CD4-positive, alpha-beta T cell (primary cell): Measurements from ENCODE around the gene SPTBN1. TPM values are rescaled to one million over a fixed set of nuclear protein-coding genes. Genes with fewer than 3 reads are reported as not detected.

Experiments
- ATAC-seq: fragments of 200-7000 bp; cut with Tn5 transposase; one replicate; pipeline ENCODE4 v1.10.0; 2022; ENCODE audit warnings: mild to moderate bottlenecking; ENCODE audit not compliant: poor library complexity
- CTCF ChIA-PET: fragments of 350-600 bp; sonication (Branson Sonifier 250); formaldehyde crosslinking; loops from one replicate; lab custom pipeline; 2021; ENCODE audit warnings: antibody characterized with exemption, inconsistent platforms; lab: Charles Lee
- POLR2A ChIA-PET: fragments of 350-600 bp; sonication (Branson Sonifier 250); formaldehyde crosslinking; loops from one replicate; lab custom pipeline; 2021; ENCODE audit warnings: antibody characterized with exemption, inconsistent platforms; lab: Charles Lee
- DNase-seq, 14 experiments: peaks; one replicate each; pipeline ENCODE4 v3.0.0-alpha.2; 2013 to 2020; ENCODE audit warnings: mixed read lengths in 2 of 14
- H3K27ac ChIP-seq, 2 donors: one replicate each; pipeline versions ENCODE4 v1.5.1 to v1.7.0; 2013; ENCODE audit warnings: low read length in 2 of 2, low read depth in 1 of 2, mild to moderate bottlenecking in 1 of 2
- H3K27me3 ChIP-seq, 2 experiments: 1 replicate in 1 of 2; 2 replicates in 1 of 2; pipeline versions ENCODE4 v1.6.1 to v1.7.0; 2013; ENCODE audit warnings: low read length in 2 of 2, control low read depth in 1 of 2, mild to moderate bottlenecking in 1 of 2, moderate library complexity in 1 of 2; ENCODE audit not compliant: insufficient read depth in 2 of 2, control insufficient read depth in 1 of 2
- H3K36me3 ChIP-seq: one replicate; pipeline ENCODE4 v1.6.1; 2013; ENCODE audit warnings: low read length, control low read depth; ENCODE audit not compliant: insufficient read depth
- H3K4me1 ChIP-seq: one replicate; pipeline ENCODE4 v1.6.1; 2013; ENCODE audit warnings: low read length, control low read depth; ENCODE audit not compliant: insufficient read depth
- H3K4me3 ChIP-seq: one replicate; pipeline ENCODE4 v1.5.1; 2013; ENCODE audit warnings: mild to moderate bottlenecking, low read length, moderate library complexity
- H3K9me3 ChIP-seq, 2 experiments: 1 replicate in 1 of 2; 2 replicates in 1 of 2; pipeline versions ENCODE4 v1.6.1 to v1.7.0; 2013; ENCODE audit warnings: low read length in 2 of 2, mild to moderate bottlenecking in 2 of 2, control low read depth in 1 of 2, moderate library complexity in 1 of 2; ENCODE audit not compliant: control insufficient read depth in 1 of 2, insufficient read depth in 1 of 2
- H3K27ac Mint-ChIP-seq: one replicate; pipeline ENCODE4 v1.8.0; 2020; ENCODE audit warnings: mixed read lengths
- H3K27me3 Mint-ChIP-seq: one replicate; pipeline ENCODE4 v1.8.0; 2021; ENCODE audit warnings: mixed read lengths
- H3K36me3 Mint-ChIP-seq: one replicate; pipeline ENCODE4 v1.8.0; 2021; ENCODE audit warnings: low read depth, mixed read lengths
- H3K4me1 Mint-ChIP-seq: one replicate; pipeline ENCODE4 v1.8.0; 2021; ENCODE audit warnings: low read depth, mixed read lengths
- H3K4me3 Mint-ChIP-seq: one replicate; pipeline ENCODE4 v1.8.0; 2020; ENCODE audit warnings: mild to moderate bottlenecking, mixed read lengths
- H3K9me3 Mint-ChIP-seq: one replicate; pipeline ENCODE4 v1.8.0; 2020; ENCODE audit warnings: mixed read lengths
- CTCF ChIP-seq: fragments of 200-600 bp; IDR thresholded peaks from one replicate; pipeline ENCODE4 v1.8.0; 2022; ENCODE audit warnings: antibody characterized with exemption, mild to moderate bottlenecking
- intact Hi-C, 2 experiments: fragments of 100-400 bp; cut with DNase I in 1 of 2; cut with micrococcal nuclease in 1 of 2; formaldehyde crosslinking; loops; one replicate each; pipeline versions ENCODE4 v1.15.1 to v1.9.0; 2023 to 2025; cut with DNase I, micrococcal nuclease
- total RNA-seq, 174 experiments: library from RNA in 2 of 174; stranded (reverse) in 2 of 174; gene quantifications; one replicate each; pipeline ENCODE4 v1.2.3 and lab custom pipeline; 2021 to 2026

Gene SPTBN1
- total RNA-seq, 2 experiments from 2014 or later: 156 to 166 TPM

GRCh38 chr2:54611830-54612545 is 155.9 kb downstream of the SPTBN1 start:
- CTCF ChIA-PET: no interaction called here

GRCh38 chr2:54613386-54613785 is 157.3 kb downstream of the SPTBN1 start:
- Mint-ChIP-seq H3K36me3 (peaks cover 67% of the 10 kb centered on the region), H3K27me3 (no peaks in the 10 kb centered on the region), H3K27ac (peak overlapping the region; percentile 7), H3K4me1 (peaks cover 67% of the 10 kb centered on the region), H3K4me3 (no peak overlapping the region), H3K9me3 (no peaks in the 10 kb centered on the region)
- H3K27me3 ChIP-seq: no peaks in the 10 kb centered on the region
- intact Hi-C loops: no loop called here
- H3K9me3 ChIP-seq: no peaks in the 10 kb centered on the region
- H3K27ac ChIP-seq: no peak overlapping the region
- no peak for TF ChIP-seq CTCF
- ChIA-PET CTCF (no interaction called here), POLR2A (interaction anchor here (2.1 kb wide), 1 partner anchor 53 kb away, joined by 5 read pairs; no protein-coding TSS in a partner anchor)
- DNase-seq (no peak), ATAC-seq (no peak)
- H3K4me1 ChIP-seq: peaks cover 9% of the 10 kb centered on the region
- peaks cover 62% of the 10 kb centered on the region for H3K36me3 ChIP-seq
- H3K4me3 ChIP-seq: no peak overlapping the region

More at GRCh38 chr2:54611830-54612545, 155.9 kb downstream of the SPTBN1 start:
- Mint-ChIP-seq H3K27me3 (no peaks in the 10 kb centered on the region), H3K4me1 (peaks cover 69% of the 10 kb centered on the region), H3K4me3 (no peak overlapping the region), H3K9me3 (no peaks in the 10 kb centered on the region), H3K27ac (peak overlapping the region; percentile 7), H3K36me3 (peaks cover 53% of the 10 kb centered on the region)
- Histone ChIP-seq H3K27me3 (no peaks in the 10 kb centered on the region), H3K36me3 (peaks cover 52% of the 10 kb centered on the region), H3K4me1 (peaks cover 13% of the 10 kb centered on the region), H3K9me3 (no peaks in the 10 kb centered on the region), H3K4me3 (no peak overlapping the region), H3K27ac (no peak overlapping the region)
- DNase-seq (no peak), ATAC-seq (no peak)
- POLR2A ChIA-PET: no interaction called here
- TF ChIP-seq CTCF: no peak
- intact Hi-C loops: no loop called here

GRCh38 chr2:54613794-54614257 is 157.7 kb downstream of the SPTBN1 start:
- ChIA-PET CTCF (no interaction called here), POLR2A (interaction anchor here (2.1 kb wide), 1 partner anchor 54 kb away, joined by 5 read pairs; no protein-coding TSS in a partner anchor)
- Histone ChIP-seq H3K4me3 (no peak overlapping the region), H3K9me3 (no peaks in the 10 kb centered on the region), H3K4me1 (peaks cover 10% of the 10 kb centered on the region), H3K27me3 (no peaks in the 10 kb centered on the region), H3K27ac (no peak overlapping the region), H3K36me3 (peaks cover 65% of the 10 kb centered on the region)
- Mint-ChIP-seq H3K9me3 (no peaks in the 10 kb centered on the region), H3K27ac (peak overlapping the region; percentile 7), H3K4me3 (no peak overlapping the region), H3K27me3 (no peaks in the 10 kb centered on the region), H3K36me3 (peaks cover 72% of the 10 kb centered on the region), H3K4me1 (peaks cover 68% of the 10 kb centered on the region)
- intact Hi-C loops: no loop called here
- TF ChIP-seq CTCF: no peak
- DNase-seq (no peak), ATAC-seq (no peak)
